Neural progenitor cell (in vitro differentiated cells): ENCODE data around the gene FOXD3.

ENCODE experiments used
- EZH2phosphoT487 ChIP-seq: fragments of 200-600 bp; sonication (generic); IDR thresholded peaks from 2 replicates; pipeline ENCODE4 v1.6.1; 2017; ENCODE audit warnings: antibody characterized with exemption
- TF ChIP-seq, protein P1 (sequence below): fragments of 200-600 bp; sonication (generic); IDR thresholded peaks from 2 replicates; pipeline ENCODE4 v1.5.1; 2017; ENCODE audit warnings: antibody characterized with exemption, mild to moderate bottlenecking

- TF ChIP-seq, protein P1, sequence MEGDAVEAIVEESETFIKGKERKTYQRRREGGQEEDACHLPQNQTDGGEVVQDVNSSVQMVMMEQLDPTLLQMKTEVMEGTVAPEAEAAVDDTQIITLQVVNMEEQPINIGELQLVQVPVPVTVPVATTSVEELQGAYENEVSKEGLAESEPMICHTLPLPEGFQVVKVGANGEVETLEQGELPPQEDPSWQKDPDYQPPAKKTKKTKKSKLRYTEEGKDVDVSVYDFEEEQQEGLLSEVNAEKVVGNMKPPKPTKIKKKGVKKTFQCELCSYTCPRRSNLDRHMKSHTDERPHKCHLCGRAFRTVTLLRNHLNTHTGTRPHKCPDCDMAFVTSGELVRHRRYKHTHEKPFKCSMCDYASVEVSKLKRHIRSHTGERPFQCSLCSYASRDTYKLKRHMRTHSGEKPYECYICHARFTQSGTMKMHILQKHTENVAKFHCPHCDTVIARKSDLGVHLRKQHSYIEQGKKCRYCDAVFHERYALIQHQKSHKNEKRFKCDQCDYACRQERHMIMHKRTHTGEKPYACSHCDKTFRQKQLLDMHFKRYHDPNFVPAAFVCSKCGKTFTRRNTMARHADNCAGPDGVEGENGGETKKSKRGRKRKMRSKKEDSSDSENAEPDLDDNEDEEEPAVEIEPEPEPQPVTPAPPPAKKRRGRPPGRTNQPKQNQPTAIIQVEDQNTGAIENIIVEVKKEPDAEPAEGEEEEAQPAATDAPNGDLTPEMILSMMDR = no peak
- peak; percentile 95 for TF ChIP-seq EZH2phosphoT487
Measured at GRCh38 chr1:63323865-63324778, 1.8 kb downstream of the FOXD3 start.
